CD14-positive monocyte (primary cell): ENCODE measurements around the gene THSD4. TPM values are rescaled to one million over a fixed set of nuclear protein-coding genes. Genes with fewer than 3 reads are reported as not detected.

Experiments used
- DNase-seq, 3 donors: peaks; one replicate each; pipeline ENCODE4 v3.0.0-alpha.2; 2011 to 2022
- H2AFZ ChIP-seq: 2 replicates; pipeline ENCODE4 v1.6.0; 2012; ENCODE audit warnings: mild to moderate bottlenecking, low read depth, low read length, inconsistent platforms; ENCODE audit not compliant: insufficient read depth, poor library complexity, severe bottlenecking
- H3K27ac ChIP-seq, 2 donors: 1 replicate in 1 of 2; 2 replicates in 1 of 2; pipeline ENCODE4 v1.5.1; 2012 to 2013; ENCODE audit warnings: low read length in 2 of 2, control low read depth in 1 of 2, inconsistent platforms in 1 of 2, low read depth in 1 of 2, mild to moderate bottlenecking in 1 of 2
- H3K27me3 ChIP-seq, 2 donors: one replicate each; pipeline versions ENCODE4 v1.6.0 to v1.6.1; 2011 to 2013; ENCODE audit warnings: low read length in 2 of 2; ENCODE audit not compliant: control insufficient read depth in 2 of 2, insufficient read depth in 2 of 2
- H3K36me3 ChIP-seq, 2 donors: replicated peaks in 1 of 2; 1 replicate in 1 of 2; 2 replicates in 1 of 2; pipeline versions ENCODE4 v1.5.1 to v1.6.1; 2012 to 2013; ENCODE audit warnings: low read length in 2 of 2, control low read depth in 1 of 2, inconsistent platforms in 1 of 2, mild to moderate bottlenecking in 1 of 2; ENCODE audit not compliant: insufficient read depth in 2 of 2, control insufficient read depth in 1 of 2
- H3K4me1 ChIP-seq, 2 donors: 1 replicate in 1 of 2; 2 replicates in 1 of 2; pipeline versions ENCODE4 v1.5.1 to v1.6.1; 2012 to 2013; ENCODE audit warnings: low read length in 2 of 2, control low read depth in 1 of 2, inconsistent platforms in 1 of 2, mild to moderate bottlenecking in 1 of 2, moderate library complexity in 1 of 2; ENCODE audit not compliant: insufficient read depth in 2 of 2, control insufficient read depth in 1 of 2
- H3K4me2 ChIP-seq: replicated peaks from 2 replicates; pipeline ENCODE3; 2012; ENCODE audit warnings: low read length, moderate library complexity, mild to moderate bottlenecking; ENCODE audit not compliant: poor library complexity, severe bottlenecking; ENCODE audit errors: extremely low read depth
- H3K4me3 ChIP-seq, 3 experiments: fragments of 200-600 bp in 1 of 3; sonication (generic) in 1 of 3; replicated peaks in 1 of 3; 1 replicate in 2 of 3; 2 replicates in 1 of 3; pipeline ENCODE4 v1.5.1; 2011 to 2013; ENCODE audit warnings: low read length in 3 of 3, mild to moderate bottlenecking in 3 of 3, control low read depth in 2 of 3, low read depth in 2 of 3, inconsistent platforms in 1 of 3, moderate library complexity in 1 of 3
- H3K79me2 ChIP-seq: 2 replicates; pipeline ENCODE4 v1.6.0; 2012; ENCODE audit warnings: mild to moderate bottlenecking, control low read depth, inconsistent platforms, low read length, moderate library complexity; ENCODE audit not compliant: insufficient read depth
- H3K9ac ChIP-seq: 2 replicates; pipeline ENCODE4 v1.6.0; 2017; ENCODE audit warnings: low read length, mild to moderate bottlenecking; ENCODE audit not compliant: insufficient read depth, poor library complexity, severe bottlenecking
- H3K9me3 ChIP-seq, 2 donors: replicated peaks in 1 of 2; 1 replicate in 1 of 2; 2 replicates in 1 of 2; pipeline versions ENCODE4 v1.5.1 to v1.6.1; 2012 to 2013; ENCODE audit warnings: low read length in 2 of 2, control low read depth in 1 of 2; ENCODE audit not compliant: control insufficient read depth in 1 of 2, insufficient read depth in 1 of 2
- H4K20me1 ChIP-seq: 2 replicates; pipeline ENCODE4 v1.6.0; 2012; ENCODE audit warnings: mild to moderate bottlenecking, low read length, control low read depth, moderate library complexity; ENCODE audit not compliant: insufficient read depth
- H3K27ac Mint-ChIP-seq, 7 donors: one replicate each; pipeline ENCODE4 v1.8.0; 2020; ENCODE audit warnings: mild to moderate bottlenecking in 7 of 7, mixed read lengths in 7 of 7, moderate library complexity in 6 of 7, inconsistent platforms in 2 of 7
- H3K27me3 Mint-ChIP-seq, 3 donors: one replicate each; pipeline ENCODE4 v1.8.0; 2021 to 2022; ENCODE audit warnings: low read depth in 3 of 3, mild to moderate bottlenecking in 3 of 3, mixed read lengths in 3 of 3, moderate library complexity in 3 of 3, inconsistent platforms in 1 of 3
- H3K36me3 Mint-ChIP-seq, 2 donors: one replicate each; pipeline ENCODE4 v1.8.0; 2020; ENCODE audit warnings: mixed read lengths in 2 of 2, inconsistent platforms in 1 of 2, mild to moderate bottlenecking in 1 of 2
- H3K4me1 Mint-ChIP-seq: one replicate; pipeline ENCODE4 v1.8.0; 2020; ENCODE audit warnings: mild to moderate bottlenecking, mixed read lengths
- H3K4me3 Mint-ChIP-seq, 2 donors: one replicate each; pipeline ENCODE4 v1.8.0; 2020; ENCODE audit warnings: mild to moderate bottlenecking in 2 of 2, mixed read lengths in 2 of 2, moderate library complexity in 1 of 2
- H3K9me3 Mint-ChIP-seq, 7 donors: one replicate each; pipeline ENCODE4 v1.8.0; 2020 to 2022; ENCODE audit warnings: mixed read lengths in 7 of 7, mild to moderate bottlenecking in 6 of 7, moderate library complexity in 6 of 7, inconsistent platforms in 2 of 7
- CTCF ChIP-seq: fragments of 200-600 bp; IDR thresholded peaks from one replicate; pipeline ENCODE4 v1.8.0; 2022; ENCODE audit warnings: antibody characterized with exemption, mild to moderate bottlenecking
- WGBS: methylation state at CpG from one replicate; pipeline ENCODE4 v1.1.5; 2013; ENCODE audit warnings: missing lambda C conversion rate; ENCODE audit not compliant: insufficient coverage; 5-methylcytosine and 5-hydroxymethylcytosine counted together
- intact Hi-C, 2 donors: fragments of 100-400 bp; cut with micrococcal nuclease; formaldehyde crosslinking; loops; one replicate each; pipeline versions ENCODE4 v1.15.0 to v1.15.1; 2023
- polyA plus RNA-seq, 3 donors: library from polyadenylated mRNA; depleted of rRNA in 1 of 3; unstranded in 2 of 3; stranded (reverse) in 1 of 3; fragments of 300-500 nt in 2 of 3; fragments of >200 nt in 1 of 3; fragmentation: Illumina TruSeq in 2 of 3; gene quantifications; 1 replicate in 2 of 3; 2 replicates in 1 of 3; pipeline ENCODE4 v1.2.3, GENCODE V29; 2012 to 2021

The THSD4 gene
- polyA plus RNA-seq, 3 donors, result not detected

- H3K4me2 ChIP-seq, result no peak overlapping the region
- H3K27me3 Mint-ChIP-seq, result peaks cover 4 to 7% (median 4%) of the 10 kb centered on the region in 3 donors
These were observed 34.6 kb upstream of the THSD4 start for GRCh38 chr15:71080705-71081104.

GRCh38 chr15:71082803-71083202, 32.5 kb upstream of the THSD4 start:
- WGBS, result 82% methylated on average over 2 of the region's 5 CpGs
- Histone ChIP-seq H3K27me3 (peaks cover 0 to 2% of the 10 kb centered on the region in 2 donors), H3K4me2 (no peak overlapping the region), H3K4me3 (no peak overlapping the region), H3K4me1 (no peaks in the 10 kb centered on the region), H4K20me1 (no peaks in the 10 kb centered on the region), H3K9me3 (no peaks in the 10 kb centered on the region), H3K27ac (no peak overlapping the region), H2AFZ (no peak overlapping the region), H3K36me3 (no peaks in the 10 kb centered on the region), H3K9ac (no peak overlapping the region), H3K79me2 (no peaks in the 10 kb centered on the region)
- DNase-seq, result no peak
- no peak overlapping the region for H3K4me3 Mint-ChIP-seq
- peaks cover 4 to 12% (median 7%) of the 10 kb centered on the region in 3 donors for H3K27me3 Mint-ChIP-seq
- no peak for TF ChIP-seq CTCF
- H3K9me3 Mint-ChIP-seq, result peaks cover 0 to 7% (median 2%) of the 10 kb centered on the region in 7 donors
- H3K27ac Mint-ChIP-seq, result no peak overlapping the region
- intact Hi-C loops, result no loop called here
- H3K4me1 Mint-ChIP-seq, result no peaks in the 10 kb centered on the region
- no peaks in the 10 kb centered on the region for H3K36me3 Mint-ChIP-seq

More at GRCh38 chr15:71080705-71081104, 34.6 kb upstream of the THSD4 start:
- intact Hi-C loops, result no loop called here
- H3K4me1 ChIP-seq, result no peaks in the 10 kb centered on the region
- Mint-ChIP-seq H3K27ac (no peak overlapping the region), H3K4me1 (no peaks in the 10 kb centered on the region), H3K9me3 (peaks cover 0 to 5% (median 1%) of the 10 kb centered on the region in 7 donors), H3K4me3 (no peak overlapping the region), H3K36me3 (no peaks in the 10 kb centered on the region)
- no peak overlapping the region for H3K4me3 ChIP-seq
- H4K20me1 ChIP-seq, result no peaks in the 10 kb centered on the region
- WGBS, result no CpG with 5 or more reads among the region's 1 CpG
- DNase-seq, result no peak
- no peak overlapping the region for H3K27ac ChIP-seq
- H3K9me3 ChIP-seq, result no peaks in the 10 kb centered on the region
- no peak for TF ChIP-seq CTCF
- H3K36me3 ChIP-seq, result no peaks in the 10 kb centered on the region
- no peak overlapping the region for H2AFZ ChIP-seq
- H3K27me3 ChIP-seq, result no peaks in the 10 kb centered on the region
- no peaks in the 10 kb centered on the region for H3K79me2 ChIP-seq
- no peak overlapping the region for H3K9ac ChIP-seq
